Heart right ventricle (tissue), 16 donors: ENCODE measurements around the gene EVC2. TPM values are rescaled to one million over a fixed set of nuclear protein-coding genes. Genes with fewer than 3 reads are reported as not detected.

Experiments used
- ATAC-seq, 8 donors: fragments of 200-7000 bp; cut with Tn5 transposase; one replicate each; pipeline ENCODE4 v1.9.1; 2020; ENCODE audit warnings: mild to moderate bottlenecking in 8 of 8, moderate library complexity in 8 of 8, moderate number of reproducible peaks in 1 of 8
- DNase-seq, 2 donors: peaks; one replicate each; pipeline ENCODE4 v3.0.0-alpha.2; 2020
- H3K27ac ChIP-seq, 10 donors: fragments of 200-600 bp; sonication (generic) in 2 of 10; one replicate each; pipeline versions ENCODE4 v1.5.0 to v1.8.0; 2020 to 2022; ENCODE audit warnings: mild to moderate bottlenecking in 3 of 10
- H3K27me3 ChIP-seq, 7 donors: fragments of 200-600 bp; one replicate each; pipeline ENCODE4 v1.8.0; 2021 to 2022; ENCODE audit warnings: mild to moderate bottlenecking in 2 of 7
- H3K36me3 ChIP-seq, 9 donors: fragments of 200-600 bp; sonication (generic) in 1 of 9; one replicate each; pipeline versions ENCODE4 v1.5.0 to v1.8.0; 2020 to 2022; ENCODE audit warnings: mild to moderate bottlenecking in 2 of 9
- H3K4me1 ChIP-seq, 9 donors: fragments of 200-600 bp; sonication (generic) in 1 of 9; one replicate each; pipeline versions ENCODE4 v1.5.0 to v1.8.0; 2020 to 2022; ENCODE audit warnings: mild to moderate bottlenecking in 4 of 9
- H3K4me3 ChIP-seq, 10 donors: fragments of 200-600 bp; sonication (generic) in 2 of 10; one replicate each; pipeline versions ENCODE4 v1.5.0 to v1.8.0; 2020 to 2022; ENCODE audit warnings: mild to moderate bottlenecking in 7 of 10, moderate library complexity in 2 of 10
- H3K9me3 ChIP-seq, 11 donors: fragments of 200-600 bp in 10 of 11; sonication (generic) in 2 of 11; one replicate each; pipeline versions ENCODE4 v1.5.0 to v1.8.0; 2013 to 2022; ENCODE audit warnings: mild to moderate bottlenecking in 2 of 11, control low read depth in 1 of 11, moderate library complexity in 1 of 11
- CTCF ChIP-seq, 9 donors: fragments of 200-600 bp; sonication (generic) in 2 of 9; IDR thresholded peaks; one replicate each; pipeline versions ENCODE4 v1.5.0 to v1.8.0; 2021 to 2022; ENCODE audit warnings: antibody characterized with exemption in 9 of 9, mild to moderate bottlenecking in 5 of 9, moderate library complexity in 1 of 9
- WGBS, 2 donors: extraction: QIAGEN DNeasy Blood & Tissue Kit; methylation state at CpG; one replicate each; pipeline ENCODE4 v1.1.7; 2013; ENCODE audit warnings: inconsistent platforms in 1 of 2; 5-methylcytosine and 5-hydroxymethylcytosine counted together
- intact Hi-C, 10 donors: fragments of 100-400 bp; cut with DNase I; formaldehyde crosslinking; loops; one replicate each; pipeline versions ENCODE4 v1.11.1 to v1.14.2; 2022
- polyA plus RNA-seq, 2 donors: library from polyadenylated mRNA; stranded (reverse); fragments of 200-250 nt; gene quantifications; one replicate each; pipeline ENCODE4 v1.2.3, GENCODE V29; 2013
- total RNA-seq, 10 donors: library from RNA; stranded (reverse); fragmentation: NEBNext Ultra II Directional in 3 of 10; extraction: Animal tissue kit (Norgen Biotek cat#: 25700) in 3 of 10; gene quantifications; one replicate each; pipeline versions ENCODE4 v1.2.1 to v1.2.4, GENCODE V29; 2021 to 2023
- donor health status: Arrhythmogenic right ventricular cardiomyopathy.
- donor health status: ischemic (EF 13 %, LVEDD 7.1; RV severe dilation, severe dysfunction).
- donor health status: healthy with polysubstance abuse.
- donor health status: DM: no; HTN: yes; CAD: no.
- donor health status: DM: no; HTN: no; CAD: no.
- donor health status: ischemic (EF 25% LVEDD 6.9; RV normal size, moderate dysfunction).
- donor health status: ischemic (EF 25% LVEDD 5.7; RV mildly dilated, moderate dysfunction).
- donor health status: healthy.
- donor health status: DM: yes; HTN: yes; CAD: no.
- donor health status: Ischemic cardiomyopathy.
- donor health status: ischemic (EF 35%, LVEDD 5.7; RV mildly dilated, moderate dysfunction).
- donor health status: nonischemic (EF 11% LVEDD 7.7; RV severe dilation, severe dysfunction).
- donor health status: DM: yes; HTN: yes; CAD: no.
- donor health status: PGD.
- donor health status: ischemic (EF 29% LVEDD 5.4; RV normal size, mild dysfunction).
- donor health status: nonischemic (EF 23%, LVEDD 6.1; RV moderate dilation, normal function).

EVC2 gene
- total and polyA plus RNA-seq, 12 donors: 0.47 to 1.5 (median 0.91) TPM

- Histone ChIP-seq H3K9me3 (no peaks in the 10 kb centered on the region), H3K4me3 (no peak overlapping the region), H3K27me3 (no peaks in the 10 kb centered on the region), H3K27ac (no peak overlapping the region), H3K4me1 (peaks cover 0 to 6% (median 0%) of the 10 kb centered on the region in 9 donors), H3K36me3 (peaks cover 0 to 33% (median 0%) of the 10 kb centered on the region in 9 donors)
- 92 to 95% methylated on average over 11 of the region's 11 CpGs for WGBS, 2 donors
- intact Hi-C loops: no loop called here
- DNase-seq: no peak
- no peak for ATAC-seq
- no peak for TF ChIP-seq CTCF (IDR thresholded peaks at IDR 0.05)
Measured at GRCh38 chr4:5696341-5696740, 12.0 kb downstream of the EVC2 start.

- no peaks in the 10 kb centered on the region for H3K27me3 ChIP-seq
- no peaks in the 10 kb centered on the region for H3K9me3 ChIP-seq
- H3K27ac ChIP-seq: no peak overlapping the region
- intact Hi-C loops: no loop called here
- no peaks in the 10 kb centered on the region for H3K4me1 ChIP-seq
- no peak for ATAC-seq
- TF ChIP-seq CTCF (IDR thresholded peaks at IDR 0.05): no peak
- peaks cover 0 to 50% (median 0%) of the 10 kb centered on the region in 9 donors for H3K36me3 ChIP-seq
- WGBS, 2 donors: 87 to 89% methylated on average over 4 of the region's 4 CpGs
- no peak overlapping the region for H3K4me3 ChIP-seq
- DNase-seq: no peak
Measured at GRCh38 chr4:5693871-5694270, 14.5 kb downstream of the EVC2 start.

- no peak for TF ChIP-seq CTCF (IDR thresholded peaks at IDR 0.05)
- H3K36me3 ChIP-seq: peaks cover 0 to 66% (median 0%) of the 10 kb centered on the region in 9 donors
- no peaks in the 10 kb centered on the region for H3K27me3 ChIP-seq
- 89 to 91% methylated on average over 7 of the region's 7 CpGs for WGBS, 2 donors
- DNase-seq (no peak), ATAC-seq (no peak)
- no peaks in the 10 kb centered on the region for H3K4me1 ChIP-seq
- H3K4me3 ChIP-seq: no peak overlapping the region
- intact Hi-C loops: no loop called here
- no peak overlapping the region for H3K27ac ChIP-seq
- H3K9me3 ChIP-seq: no peaks in the 10 kb centered on the region
Measured at GRCh38 chr4:5691491-5692132, 16.7 kb downstream of the EVC2 start.

- Histone ChIP-seq H3K9me3 (peaks cover 0 to 7% (median 0%) of the 10 kb centered on the region in 11 donors), H3K27ac (no peak overlapping the region), H3K36me3 (peaks cover 0 to 81% (median 0%) of the 10 kb centered on the region in 9 donors), H3K27me3 (no peaks in the 10 kb centered on the region), H3K4me3 (no peak overlapping the region), H3K4me1 (no peaks in the 10 kb centered on the region)
- intact Hi-C loops: no loop called here
- ATAC-seq (no peak), DNase-seq (no peak)
- 89 to 92% methylated on average over 8 of the region's 8 CpGs for WGBS, 2 donors
- no peak for TF ChIP-seq CTCF (IDR thresholded peaks at IDR 0.05)
Measured at GRCh38 chr4:5689065-5689464, 19.3 kb downstream of the EVC2 start.
